Tibial artery (tissue), 4 donors: ENCODE measurements around the gene TRAF7.

Experiments
- DNase-seq, 2 donors: peaks; one replicate each; pipeline ENCODE4 v3.0.0-alpha.2; 2019
- H3K27ac ChIP-seq, 2 donors: fragments of 200-600 bp; sonication (generic) in 1 of 2; 1 replicate in 1 of 2; 2 replicates in 1 of 2; pipeline ENCODE4 v1.5.1; 2018 to 2019; ENCODE audit warnings: mild to moderate bottlenecking in 1 of 2
- H3K27me3 ChIP-seq, 2 donors: fragments of 200-600 bp; sonication (generic) in 1 of 2; one replicate each; pipeline versions ENCODE4 v1.5.1 to v1.6.0; 2016 to 2019
- H3K36me3 ChIP-seq, 3 donors: fragments of 200-600 bp; sonication (generic) in 2 of 3; one replicate each; pipeline ENCODE4 v1.5.1; 2016 to 2019; ENCODE audit warnings: mild to moderate bottlenecking in 2 of 3
- H3K4me1 ChIP-seq, 4 donors: fragments of 200-600 bp; sonication (generic) in 2 of 4; 1 replicate in 3 of 4; 2 replicates in 1 of 4; pipeline ENCODE4 v1.5.1; 2016 to 2019
- H3K4me3 ChIP-seq, 2 donors: fragments of 200-600 bp; sonication (generic) in 1 of 2; 1 replicate in 1 of 2; 2 replicates in 1 of 2; pipeline ENCODE4 v1.5.1; 2018 to 2019; ENCODE audit warnings: mild to moderate bottlenecking in 2 of 2
- H3K9me3 ChIP-seq, 3 donors: fragments of 200-600 bp; sonication (generic) in 1 of 3; one replicate each; pipeline ENCODE4 v1.5.1; 2016 to 2019
- CTCF ChIP-seq, 2 experiments: fragments of 200-600 bp in 1 of 2; fragments of 450-650 bp in 1 of 2; IDR thresholded peaks; one replicate each; pipeline ENCODE4 v1.5.1; 2017 to 2019; ENCODE audit warnings: antibody characterized with exemption in 2 of 2, mild to moderate bottlenecking in 1 of 2, moderate library complexity in 1 of 2
- intact Hi-C: fragments of 100-400 bp; cut with DNase I; formaldehyde crosslinking; loops from one replicate; pipeline ENCODE4 v1.15.0; 2023; ENCODE audit warnings: low total_unique reads

The TRAF7 gene

GRCh38 chr16:2184346-2184745, 28.8 kb downstream of the TRAF7 start:
- Histone ChIP-seq H3K9me3 (no peaks in the 10 kb centered on the region), H3K27ac (no peak overlapping the region), H3K27me3 (peaks cover 0 to 10% of the 10 kb centered on the region in 2 donors), H3K4me1 (no peaks in the 10 kb centered on the region), H3K4me3 (no peak overlapping the region), H3K36me3 (no peaks in the 10 kb centered on the region)
- no peak for DNase-seq
- intact Hi-C loops: no loop called here
- TF ChIP-seq CTCF (IDR thresholded peaks at IDR 0.05): no peak

DNA sequence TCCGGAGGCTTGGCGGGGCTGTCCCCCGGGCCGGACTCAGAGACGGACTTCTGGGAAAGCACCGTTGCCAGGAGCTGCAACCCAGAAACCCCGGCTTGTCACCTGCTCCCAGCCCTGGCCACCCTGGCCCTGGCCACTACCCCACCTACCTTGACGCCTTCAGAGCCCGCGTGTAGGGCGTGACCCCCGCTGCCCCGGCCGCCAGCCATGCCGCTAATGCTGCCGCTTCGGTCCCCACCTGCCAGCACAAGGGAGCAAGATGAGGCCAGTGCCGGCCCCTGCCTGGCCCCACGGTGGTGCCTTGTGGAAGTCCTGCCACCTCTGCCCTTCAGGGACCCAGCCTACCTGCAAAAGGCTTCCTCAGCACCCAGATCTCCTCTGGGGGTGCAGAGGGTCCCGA, 29.4 kb downstream of the TRAF7 start:
- Histone ChIP-seq H3K36me3 (no peaks in the 10 kb centered on the region), H3K27ac (no peak overlapping the region), H3K27me3 (peaks cover 0 to 7% of the 10 kb centered on the region in 2 donors), H3K9me3 (no peaks in the 10 kb centered on the region), H3K4me1 (no peaks in the 10 kb centered on the region), H3K4me3 (no peak overlapping the region)
- DNase-seq: no peak
- no peak for TF ChIP-seq CTCF (IDR thresholded peaks at IDR 0.05)
- intact Hi-C loops: no loop called here

DNA sequence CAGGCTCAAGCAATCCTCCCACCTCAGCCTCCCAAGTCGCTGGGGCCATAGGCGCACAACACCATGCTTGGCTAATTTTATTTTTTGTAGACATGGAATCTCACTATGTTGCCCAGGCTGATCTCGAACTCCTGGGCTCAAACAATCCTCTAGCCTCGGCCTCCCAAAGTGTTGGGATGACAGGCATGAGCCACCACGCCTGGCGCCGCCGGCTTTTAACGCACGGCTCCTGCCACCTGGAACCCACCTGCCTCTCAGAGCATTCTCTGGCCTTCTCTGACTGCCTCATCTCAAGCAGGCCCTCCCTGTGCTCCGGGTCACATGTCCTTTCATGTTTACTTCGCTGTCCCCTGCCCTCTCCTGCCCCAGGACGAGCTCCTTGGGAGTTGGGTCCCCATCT, 30.5 kb downstream of the TRAF7 start:
- peaks cover 0 to 5% of the 10 kb centered on the region in 2 donors for H3K27me3 ChIP-seq
- no peaks in the 10 kb centered on the region for H3K9me3 ChIP-seq
- H3K4me1 ChIP-seq: no peaks in the 10 kb centered on the region
- no peaks in the 10 kb centered on the region for H3K36me3 ChIP-seq
- TF ChIP-seq CTCF (IDR thresholded peaks at IDR 0.05): no peak
- no peak overlapping the region for H3K4me3 ChIP-seq
- intact Hi-C loops: no loop called here
- H3K27ac ChIP-seq: no peak overlapping the region
- no peak for DNase-seq

DNA sequence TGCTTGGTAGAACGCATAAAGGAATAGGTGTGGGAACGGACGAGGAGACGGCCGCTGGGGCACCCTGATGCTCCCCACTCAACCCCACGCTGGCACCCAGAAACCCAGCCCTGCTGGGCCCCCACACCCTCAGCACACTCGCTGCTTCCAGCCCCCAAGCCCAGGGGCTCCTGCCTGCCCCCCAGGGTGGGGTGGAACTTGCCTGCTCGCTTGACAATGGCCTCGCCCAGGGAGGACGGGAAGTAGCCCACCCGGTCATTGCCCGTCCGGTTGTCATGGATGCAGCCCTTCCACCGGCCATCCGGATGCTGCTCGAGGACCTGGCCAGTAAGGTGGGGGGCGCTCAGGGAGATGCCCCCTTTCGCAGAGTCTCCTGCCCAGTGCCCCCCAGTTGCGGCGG, 30.9 kb downstream of the TRAF7 start:
- intact Hi-C loops: no loop called here
- H3K27me3 ChIP-seq: peaks cover 0 to 5% of the 10 kb centered on the region in 2 donors
- no peaks in the 10 kb centered on the region for H3K36me3 ChIP-seq
- H3K4me3 ChIP-seq: no peak overlapping the region
- H3K4me1 ChIP-seq: no peaks in the 10 kb centered on the region
- H3K27ac ChIP-seq: no peak overlapping the region
- H3K9me3 ChIP-seq: no peaks in the 10 kb centered on the region
- no peak for TF ChIP-seq CTCF (IDR thresholded peaks at IDR 0.05)
- DNase-seq: no peak

GRCh38 chr16:2187212-2187611, 31.6 kb downstream of the TRAF7 start:
- peaks cover 0 to 5% of the 10 kb centered on the region in 2 donors for H3K27me3 ChIP-seq
- H3K36me3 ChIP-seq: no peaks in the 10 kb centered on the region
- H3K27ac ChIP-seq: no peak overlapping the region
- no peak for TF ChIP-seq CTCF (IDR thresholded peaks at IDR 0.05)
- H3K4me3 ChIP-seq: no peak overlapping the region
- intact Hi-C loops: no loop called here
- no peaks in the 10 kb centered on the region for H3K9me3 ChIP-seq
- no peaks in the 10 kb centered on the region for H3K4me1 ChIP-seq
- DNase-seq: no peak

- H3K27ac ChIP-seq: no peak overlapping the region
- no peaks in the 10 kb centered on the region for H3K4me1 ChIP-seq
- no peaks in the 10 kb centered on the region for H3K9me3 ChIP-seq
- no peak for DNase-seq
- peaks cover 0 to 16% of the 10 kb centered on the region in 2 donors for H3K27me3 ChIP-seq
- intact Hi-C loops: no loop called here
- no peak for TF ChIP-seq CTCF (IDR thresholded peaks at IDR 0.05)
- no peak overlapping the region for H3K4me3 ChIP-seq
- H3K36me3 ChIP-seq: no peaks in the 10 kb centered on the region
These were observed 32.8 kb downstream of the TRAF7 start for GRCh38 chr16:2188395-2188794.
